Activated CD4-positive, alpha-beta T cell treated with anti-CD3 and anti-CD28 coated beads, Interleukin-2, amount 50 U/mL, for 16 hours (primary cell): ENCODE measurements around the gene MMEL1.
A peak's percentile ranks its signal among the peaks of the same experiment; 100 is the strongest.
"Not testable (repeated sequence)": the region's sequence is repeated elsewhere in the genome, so short reads cannot be mapped to it uniquely, and the experiment has no call there.

Experiments
- DNase-seq: peaks from one replicate; pipeline ENCODE4 v3.0.0-alpha.2; 2020

MMEL1 gene

DNA sequence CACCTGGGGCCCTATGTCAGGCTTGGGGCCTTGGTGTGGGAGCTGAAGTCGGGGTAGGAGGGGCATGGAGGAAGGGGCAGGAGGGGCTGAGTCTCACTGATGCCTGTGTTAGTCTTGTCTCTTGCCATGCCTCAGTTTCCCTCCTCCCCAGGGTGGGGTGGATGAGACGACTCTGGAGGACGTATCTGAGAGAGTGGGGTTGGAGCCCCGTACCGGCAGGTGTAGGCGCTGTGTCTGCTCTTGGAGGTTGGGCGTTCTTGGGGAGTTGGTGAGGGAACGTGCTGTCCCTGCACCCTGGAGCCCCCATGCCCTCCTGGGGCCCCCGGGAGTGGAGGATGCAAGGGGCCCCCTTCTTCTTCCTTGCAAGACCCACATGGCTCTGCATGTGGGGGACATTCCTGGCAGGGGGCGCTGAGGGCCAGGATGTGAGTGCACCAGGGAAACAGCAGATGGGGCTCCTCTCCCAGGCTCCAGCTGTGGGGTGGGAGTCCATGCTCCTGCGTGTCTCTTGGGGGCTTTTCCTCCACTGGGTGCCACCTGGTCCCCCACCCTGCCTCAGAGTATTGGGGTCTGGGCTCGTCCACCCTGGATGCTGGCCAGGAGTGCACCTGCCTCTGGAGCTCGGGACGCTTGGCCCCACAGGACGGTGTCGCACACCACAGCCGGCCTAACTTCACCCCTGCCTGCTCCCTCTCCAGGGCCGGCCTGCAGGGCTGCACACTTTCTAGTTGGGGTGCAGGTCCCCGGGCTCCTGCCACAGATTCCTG, 78.0 kb downstream of the MMEL1 start:
- no peak for DNase-seq

DNA sequence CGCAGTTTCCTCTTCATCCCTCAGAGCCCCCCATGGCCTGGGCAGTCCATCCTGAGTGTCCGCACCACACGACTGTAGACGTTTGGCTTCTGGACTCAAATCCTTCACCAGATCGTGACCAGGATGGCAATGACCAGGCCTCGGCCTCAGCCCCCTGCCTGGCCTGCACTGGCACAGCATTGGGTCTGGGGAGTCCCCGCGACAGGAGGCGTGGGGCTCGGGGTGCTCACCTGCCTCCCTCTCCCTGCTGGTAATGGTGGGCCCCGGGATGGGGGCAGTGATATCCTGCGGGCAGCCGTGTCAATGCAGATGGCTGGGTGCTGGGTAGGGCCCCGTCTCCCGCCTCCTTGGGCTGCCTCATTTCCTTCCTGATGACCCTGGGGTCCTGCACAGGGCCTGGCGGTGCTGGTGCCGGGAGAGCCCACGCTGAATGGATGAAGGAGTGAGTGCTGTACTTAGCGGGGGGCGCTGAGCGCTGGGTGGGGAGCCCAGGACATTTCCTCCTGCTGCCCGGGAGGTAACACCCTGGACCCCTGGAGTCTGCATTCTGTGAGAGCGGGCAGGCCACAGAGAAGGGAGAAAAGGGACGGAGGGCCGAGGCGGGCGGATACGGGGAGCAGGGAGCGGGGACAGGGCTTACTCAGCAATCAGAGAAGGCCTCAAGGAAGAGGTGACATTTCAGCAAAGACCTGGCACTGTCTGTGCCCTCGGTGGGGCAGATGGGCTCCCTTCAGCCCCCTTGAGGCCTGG, 78.8 kb downstream of the MMEL1 start:
- no peak for DNase-seq

DNA sequence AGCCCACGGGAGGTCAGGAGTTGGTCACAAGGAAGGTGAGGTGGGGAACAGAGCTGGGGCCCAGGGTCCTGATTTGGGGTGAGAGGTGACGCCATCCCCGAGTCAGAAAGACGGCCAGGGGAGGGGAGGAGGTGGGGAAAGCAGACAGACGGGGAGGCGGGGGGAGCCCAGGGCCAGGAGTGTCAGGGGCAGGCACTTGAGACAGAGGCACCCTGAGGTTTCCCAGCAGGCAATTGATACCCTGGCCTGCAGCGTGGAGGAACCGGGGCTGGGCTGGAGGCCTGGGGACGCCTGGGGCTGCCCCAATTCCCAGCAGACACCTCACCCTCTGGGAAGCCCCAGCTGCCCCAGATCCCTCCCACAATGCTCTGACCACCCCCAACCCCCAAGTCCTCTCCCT, 79.7 kb downstream of the MMEL1 start:
- not testable (repeated sequence) for DNase-seq

DNA sequence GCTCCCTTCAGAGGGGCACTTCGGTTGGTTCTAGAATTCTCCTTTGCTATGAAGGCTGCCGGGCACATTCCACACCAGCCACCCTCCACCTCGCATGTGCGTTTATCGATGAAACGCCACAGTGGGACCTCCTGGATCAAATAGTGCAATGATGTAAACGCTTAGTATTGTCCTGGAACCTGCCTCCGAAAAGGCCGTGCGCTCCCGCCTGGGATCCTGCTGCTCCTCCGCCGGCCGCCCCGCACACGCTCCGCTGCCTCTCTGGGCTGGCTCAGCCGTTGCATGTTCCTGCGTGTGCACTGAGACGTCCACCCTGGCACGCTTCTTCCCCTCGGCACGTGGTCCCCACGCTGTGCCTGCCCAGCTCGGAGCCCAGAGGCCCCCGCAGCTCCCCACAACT, 80.6 kb downstream of the MMEL1 start:
- no peak for DNase-seq

DNA sequence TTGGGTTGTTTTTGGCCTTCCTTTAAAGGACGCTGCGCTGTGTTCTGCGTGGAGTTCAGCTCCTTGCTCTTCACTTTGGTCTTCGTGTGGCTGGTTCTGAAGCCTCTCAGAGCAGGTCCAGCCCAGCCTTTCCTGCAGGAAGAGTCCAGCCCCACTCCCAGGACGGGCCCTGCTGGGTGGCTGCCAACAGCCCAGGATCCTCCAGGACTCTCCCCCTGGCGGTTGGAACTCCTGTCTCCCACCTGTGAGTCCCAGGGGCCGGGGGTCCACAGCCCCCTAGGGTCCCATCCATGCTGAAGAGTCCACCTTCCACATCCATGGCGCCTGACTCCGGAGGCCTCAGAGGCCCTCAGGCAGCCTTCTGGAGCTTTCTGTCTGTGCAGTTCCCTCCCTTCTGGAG, 81.3 kb downstream of the MMEL1 start:
- DNase-seq: not testable (repeated sequence)

DNA sequence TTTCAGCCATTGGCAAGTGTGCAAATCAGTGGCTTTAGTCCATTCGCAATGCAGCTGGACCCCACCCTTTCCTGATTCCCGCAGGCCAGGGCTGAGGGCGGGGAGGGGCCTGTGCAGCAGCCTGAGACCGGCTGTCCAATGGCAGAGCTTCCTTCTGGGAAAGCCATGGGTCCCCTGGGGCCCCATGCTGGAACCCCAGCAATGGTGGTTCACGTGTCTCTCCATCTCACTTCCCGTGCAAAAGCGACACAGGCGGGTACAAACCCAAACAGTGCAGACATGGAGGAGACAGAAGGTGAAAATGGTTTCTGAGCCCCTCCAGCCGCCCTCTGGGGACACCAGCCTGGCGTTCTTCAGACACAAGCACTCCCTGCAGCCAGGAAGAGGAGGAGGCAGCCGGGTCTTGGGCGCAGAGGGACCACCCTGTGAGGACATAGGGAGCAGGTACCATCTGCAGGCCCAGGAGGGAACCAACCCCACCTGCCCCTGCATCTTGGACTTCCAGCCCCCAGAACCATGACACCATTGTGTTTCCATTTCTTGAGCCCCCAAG, 82.4 kb downstream of the MMEL1 start:
- not testable (repeated sequence) for DNase-seq

DNA sequence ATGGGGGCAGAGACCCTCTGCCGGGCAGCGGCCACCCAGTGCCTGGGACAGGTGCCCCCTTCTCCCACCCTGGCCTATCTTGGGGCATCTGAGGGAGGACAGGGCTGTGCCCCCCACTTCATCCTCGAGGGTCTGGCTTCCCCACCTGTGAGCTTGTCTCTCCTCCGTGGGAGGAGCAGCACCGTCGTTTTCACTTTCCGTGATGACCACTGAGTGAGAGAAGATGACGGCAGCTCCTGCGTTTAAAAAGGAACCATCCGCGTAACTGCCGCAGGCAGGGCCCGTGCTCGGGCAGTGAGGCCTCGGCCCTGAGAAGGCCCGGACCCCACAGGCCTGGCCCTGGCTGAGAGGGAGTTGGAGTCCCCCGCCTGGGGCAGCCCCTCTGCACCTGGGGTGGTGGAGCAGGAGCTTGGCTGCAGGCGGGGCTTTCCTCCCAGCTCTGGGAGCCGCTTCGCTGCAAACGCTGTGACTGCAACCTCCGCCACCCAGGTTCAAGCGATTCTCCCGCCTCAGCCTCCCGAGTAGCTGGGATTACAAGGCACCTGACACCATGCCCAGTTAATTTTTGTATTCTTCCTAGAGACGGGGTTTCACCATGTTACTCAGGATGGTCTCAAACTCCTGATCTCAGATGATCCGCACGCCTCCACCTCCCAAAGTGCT, 83.3 kb downstream of the MMEL1 start:
- not testable (repeated sequence) for DNase-seq

DNA sequence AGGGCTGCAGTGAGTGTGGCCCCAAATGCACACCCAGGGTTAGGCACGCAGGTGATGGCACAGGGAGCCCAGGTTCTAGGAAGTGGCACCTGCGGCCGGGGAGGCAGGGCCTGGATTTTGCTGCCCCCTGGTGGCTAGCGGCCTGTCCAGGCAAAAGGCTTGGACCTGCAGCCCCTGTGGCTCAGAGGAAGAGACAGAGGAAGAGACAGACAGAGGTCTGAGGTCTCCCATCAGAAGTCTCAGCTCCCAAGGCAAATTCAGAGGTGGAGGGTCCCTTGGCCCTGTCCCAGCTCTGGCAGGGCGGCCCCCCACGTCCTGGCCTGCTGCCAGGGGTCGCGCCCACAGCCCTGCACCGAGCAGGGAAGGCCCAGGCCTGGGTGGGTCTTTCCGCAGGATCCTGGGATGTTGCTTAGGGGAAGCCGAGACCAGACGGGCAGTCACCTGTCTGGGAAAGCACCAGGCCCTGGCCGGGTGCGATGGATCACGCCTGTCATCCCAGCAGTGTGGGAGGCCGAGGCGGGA, 84.7 kb downstream of the MMEL1 start:
- peak; percentile 87 for DNase-seq

DNA sequence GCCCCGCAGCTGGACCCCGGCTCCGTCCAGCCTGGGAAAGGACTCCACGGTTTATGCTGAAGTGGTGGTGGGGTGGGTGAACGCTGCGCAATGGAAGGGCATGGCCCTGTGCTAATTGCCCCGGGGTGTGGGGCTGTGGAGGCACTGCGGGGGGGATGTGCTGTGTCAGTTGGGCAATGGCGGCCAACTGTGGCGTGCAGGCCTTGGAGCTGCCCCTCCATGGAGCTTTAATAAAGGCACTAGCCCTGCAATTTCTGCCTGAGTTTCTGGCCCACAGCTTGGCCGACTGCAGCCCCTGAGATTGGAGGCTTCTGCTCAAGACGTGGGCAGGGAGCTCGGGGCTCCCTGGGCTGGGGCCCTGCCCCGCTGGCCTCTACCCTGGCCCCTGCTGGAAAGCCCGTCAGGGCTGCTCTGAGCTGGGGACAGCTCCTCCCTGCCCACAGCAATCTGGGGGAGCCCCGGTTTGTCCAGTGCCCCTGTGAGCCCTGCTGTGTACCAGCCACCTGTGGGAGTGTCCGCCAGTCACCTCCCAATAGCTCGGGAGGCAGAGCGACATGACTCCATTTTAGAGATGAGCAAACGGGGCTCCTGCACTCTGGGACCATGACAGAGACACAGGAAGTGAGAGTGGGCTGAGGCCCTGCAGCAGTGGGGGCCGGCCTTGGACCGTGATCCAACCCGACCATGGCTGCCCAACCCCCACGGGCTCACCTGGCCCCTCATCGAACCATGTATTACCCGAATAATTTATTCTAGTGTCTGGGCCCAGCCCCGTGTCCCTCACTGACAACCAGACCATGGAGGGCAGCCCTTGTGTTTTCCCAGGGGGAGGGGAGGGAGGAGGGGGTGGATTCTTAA, 85.4 kb downstream of the MMEL1 start:
- peak; percentile 75 for DNase-seq

DNA sequence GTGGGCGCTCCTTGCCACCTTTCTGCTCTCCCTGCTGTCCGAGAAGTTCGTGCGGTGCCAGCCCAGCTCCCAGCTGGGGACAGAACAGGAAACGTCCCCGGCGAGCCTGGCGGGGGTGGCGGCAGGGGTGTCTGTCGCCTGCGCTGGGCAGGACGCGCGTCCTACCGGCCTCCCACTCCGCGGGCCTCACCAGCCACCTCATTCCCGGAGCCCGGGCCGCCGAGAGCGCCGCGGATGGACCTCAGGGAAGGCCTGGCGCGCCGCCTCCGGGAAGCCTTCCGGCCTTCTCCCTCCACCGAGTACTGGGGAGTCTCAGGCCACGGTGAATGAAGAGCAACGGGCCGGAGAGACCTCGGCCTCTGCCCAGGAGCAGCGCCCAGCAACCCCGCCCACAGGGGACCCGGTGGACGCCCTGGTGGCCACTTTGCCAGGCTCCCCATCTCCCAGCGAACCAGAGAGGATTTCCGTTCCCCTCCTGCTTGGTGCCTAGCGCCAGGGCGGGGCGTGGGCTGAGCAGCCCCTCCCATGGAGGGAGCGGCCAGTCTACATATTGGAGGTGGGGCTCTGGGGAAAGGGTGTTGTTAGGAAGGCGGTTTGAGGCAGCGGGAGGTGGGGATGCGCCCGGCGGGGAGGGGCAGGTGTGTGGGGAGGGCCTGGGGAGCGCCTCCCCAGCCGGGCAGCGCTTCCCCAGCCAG, 86.2 kb downstream of the MMEL1 start:
- peak; percentile 95 for DNase-seq

DNA sequence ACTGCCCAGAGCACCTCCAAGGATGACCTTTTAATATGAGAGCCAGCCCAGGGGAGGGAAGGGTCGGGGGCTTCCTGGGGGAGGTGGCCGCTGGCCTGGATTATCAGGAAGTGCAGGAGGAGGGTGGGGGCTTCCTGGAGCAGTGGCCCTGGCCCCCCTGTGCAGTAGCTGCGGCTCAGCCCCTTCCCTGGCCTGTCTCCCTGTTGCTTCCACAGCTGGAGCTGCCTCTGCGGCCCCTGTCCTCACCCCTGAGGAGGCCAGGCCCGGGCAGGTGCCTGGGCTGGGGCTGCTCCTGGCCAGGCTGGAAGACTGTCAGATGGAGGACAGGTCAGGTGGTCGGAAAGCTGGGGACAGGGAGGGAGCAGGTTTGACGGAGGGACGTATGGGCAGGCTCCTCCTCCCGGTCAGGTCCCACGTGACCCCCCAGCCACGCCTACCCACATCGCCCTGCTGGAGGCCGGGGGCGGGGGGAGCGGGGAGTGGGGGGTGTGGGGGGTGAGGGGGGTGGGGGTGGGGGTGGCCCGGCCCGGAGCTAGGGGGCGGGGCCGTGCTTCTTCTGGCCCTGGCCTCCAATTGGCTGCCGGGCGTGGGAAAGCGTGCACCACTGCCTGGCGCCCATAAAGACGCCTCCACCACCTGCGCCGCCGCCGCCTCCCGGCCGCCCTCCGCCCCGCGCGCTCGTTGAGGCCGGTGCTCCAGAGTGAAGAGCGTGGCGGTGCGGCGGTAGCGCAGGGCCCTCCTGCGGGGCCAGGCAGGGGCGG, 86.9 kb downstream of the MMEL1 start:
- DNase-seq: peak; percentile 92

DNA sequence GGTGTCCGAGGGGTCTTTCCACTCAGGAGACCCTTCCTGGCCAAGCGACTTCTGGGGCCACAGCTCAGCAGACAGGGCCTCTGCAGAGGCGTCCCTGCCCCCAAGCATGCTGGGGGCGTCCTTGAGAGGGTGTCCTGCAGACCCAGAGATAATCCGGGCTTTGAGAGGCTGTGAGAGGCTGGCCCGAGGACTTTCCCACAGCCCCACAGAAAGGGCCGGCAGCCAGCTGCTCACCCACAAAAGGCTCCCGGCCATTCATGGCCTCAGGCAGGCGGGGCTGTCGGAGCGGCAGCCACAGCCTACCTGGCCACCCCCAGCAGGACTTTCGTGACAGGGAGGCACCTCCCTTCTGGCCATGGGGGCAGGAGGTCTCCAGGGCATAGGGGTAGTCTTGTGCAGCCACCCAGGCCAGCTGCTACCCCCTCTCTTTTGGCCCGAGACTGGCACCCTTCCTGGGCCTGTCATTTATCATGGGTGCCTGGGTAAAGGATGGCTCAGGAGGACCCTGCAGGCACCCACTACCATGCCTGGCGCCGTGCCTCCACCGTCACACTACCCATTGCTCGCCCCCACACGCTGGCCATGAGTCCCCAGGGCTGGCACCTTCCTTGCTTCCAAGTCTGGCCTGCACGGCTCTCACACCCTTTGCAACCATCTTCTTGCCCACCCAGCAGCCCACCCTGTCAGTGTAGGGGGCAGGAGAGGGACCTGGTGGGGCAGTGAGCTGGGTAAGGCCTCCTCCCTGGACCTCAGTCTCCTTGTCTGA, 87.8 kb downstream of the MMEL1 start:
- DNase-seq: no peak

DNA sequence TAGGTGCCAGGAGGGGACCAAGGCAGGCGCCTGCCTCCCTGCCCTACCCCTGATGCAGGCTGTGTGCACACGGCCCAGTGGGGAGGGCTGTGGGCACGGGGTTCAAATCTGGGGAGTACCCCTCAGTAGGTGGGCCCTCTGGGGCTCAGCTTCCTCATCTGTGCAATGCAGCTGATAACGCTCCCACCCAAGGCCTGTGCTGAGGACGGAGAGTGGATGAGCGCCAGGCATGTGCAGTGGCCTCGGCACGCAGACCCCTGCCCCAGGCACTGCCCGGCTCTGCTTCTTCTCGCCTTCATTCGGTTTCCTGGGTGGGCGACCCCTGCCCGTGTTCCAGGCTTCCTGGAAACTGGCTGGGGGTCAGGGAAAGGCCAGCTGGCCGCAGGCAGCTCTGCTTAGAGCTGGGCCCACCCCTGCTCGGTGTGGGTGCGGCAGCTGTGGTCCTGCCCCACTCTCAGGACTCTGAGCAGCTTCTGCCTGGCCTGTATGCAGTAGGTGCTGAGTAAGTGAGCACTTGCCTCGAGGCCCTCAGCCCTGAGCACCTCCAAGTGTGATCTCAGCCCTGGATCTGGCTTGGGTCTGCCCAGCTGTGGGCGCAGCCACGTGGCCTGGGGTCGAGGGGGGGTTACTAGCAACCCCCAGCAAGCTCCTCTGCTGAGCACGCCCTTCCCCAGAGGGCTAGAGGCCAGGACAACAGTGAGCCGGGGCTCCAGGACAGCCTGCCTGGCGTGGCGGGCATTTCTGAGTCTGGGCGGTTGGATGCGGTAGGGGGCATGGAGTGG, 88.5 kb downstream of the MMEL1 start:
- DNase-seq: no peak

DNA sequence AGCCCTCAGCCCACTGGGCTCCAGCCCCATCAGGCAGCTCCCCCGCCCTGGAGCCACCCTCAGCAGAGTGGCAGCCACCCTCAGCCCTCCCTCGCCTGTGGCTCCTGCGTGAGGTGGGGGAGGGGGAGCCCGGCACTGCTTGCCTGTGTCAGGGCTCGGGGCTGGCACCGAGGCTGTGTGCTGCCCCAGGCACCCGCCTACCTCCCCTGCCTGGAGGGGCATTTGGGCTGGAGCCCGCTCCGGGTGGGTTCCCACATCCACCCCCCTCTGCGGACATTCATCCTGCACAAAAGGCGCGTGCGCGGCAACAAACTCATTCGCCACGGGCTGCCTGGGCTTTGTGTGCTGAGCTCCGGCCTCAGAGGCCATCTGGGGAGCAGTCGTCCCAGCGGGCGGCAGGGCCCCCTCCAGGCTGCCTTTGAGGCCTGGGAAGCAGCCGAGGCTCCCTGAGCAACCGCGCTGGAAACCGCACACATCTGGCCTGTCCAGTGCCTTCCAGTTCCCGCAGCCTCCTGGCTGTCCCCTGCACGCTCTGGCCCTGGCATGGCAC, 89.2 kb downstream of the MMEL1 start:
- DNase-seq: no peak

DNA sequence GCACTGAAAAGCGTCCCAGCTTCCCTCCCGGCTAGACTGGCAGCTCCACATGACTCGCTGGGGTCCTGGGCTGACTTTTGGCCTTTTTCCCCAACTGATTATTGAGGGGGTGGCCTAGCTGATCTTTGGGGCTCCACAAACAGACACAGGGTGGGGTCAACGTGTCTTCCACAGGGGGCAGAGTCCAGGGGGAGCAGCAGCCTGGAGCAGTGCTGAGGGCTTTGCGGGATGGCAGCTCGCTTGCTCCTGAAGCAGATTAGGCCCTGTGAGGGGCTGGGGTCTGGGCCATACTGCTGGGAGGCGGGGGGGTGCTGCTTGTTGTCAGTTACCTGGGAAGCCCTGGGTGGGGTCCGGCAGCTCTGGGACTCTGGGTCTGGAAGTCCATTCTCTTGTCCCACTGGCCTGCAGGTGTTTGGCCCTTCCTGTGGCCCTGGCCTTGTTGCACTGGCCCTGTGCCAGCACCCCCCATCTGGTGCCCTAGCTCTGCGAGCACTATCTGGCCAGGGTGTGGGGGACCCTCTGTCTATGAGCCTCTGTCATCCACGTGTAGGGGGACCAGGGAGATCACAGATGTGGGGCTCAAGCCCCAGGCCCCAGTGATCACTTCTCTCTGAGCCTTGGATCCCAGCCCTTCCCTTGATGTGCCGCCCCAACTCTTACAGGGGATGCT, 90.4 kb downstream of the MMEL1 start:
- no peak for DNase-seq

DNA sequence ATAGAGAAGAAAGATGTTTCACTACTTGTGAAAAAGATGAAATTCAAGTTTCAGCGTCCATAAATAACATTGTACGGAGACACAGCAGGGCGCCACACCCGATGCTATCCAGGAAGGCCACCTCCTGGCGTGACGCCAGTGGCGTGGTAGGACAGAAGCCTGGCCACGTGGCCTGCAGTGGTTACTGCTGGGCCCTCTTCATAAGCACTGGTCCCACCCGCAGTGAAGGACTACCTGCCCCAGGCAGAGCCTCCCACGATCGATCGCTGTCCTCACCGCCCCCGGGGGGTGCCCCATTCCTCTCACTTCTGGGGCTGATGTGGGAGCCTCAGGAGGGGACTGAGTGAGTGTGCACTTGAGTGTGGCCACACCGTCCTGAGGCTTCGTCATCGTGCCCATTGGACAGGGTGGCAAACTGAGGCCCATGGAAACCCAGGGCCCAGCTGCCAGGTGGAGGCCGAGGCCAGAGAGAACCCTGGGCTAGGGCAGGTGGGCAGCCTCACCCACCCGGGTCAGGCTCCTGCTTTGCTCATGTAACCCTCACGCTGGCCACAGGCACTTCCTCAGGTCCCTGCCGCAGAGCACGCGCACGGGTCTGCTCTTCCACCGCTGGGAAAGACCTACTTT, 91.1 kb downstream of the MMEL1 start:
- no peak for DNase-seq

DNA sequence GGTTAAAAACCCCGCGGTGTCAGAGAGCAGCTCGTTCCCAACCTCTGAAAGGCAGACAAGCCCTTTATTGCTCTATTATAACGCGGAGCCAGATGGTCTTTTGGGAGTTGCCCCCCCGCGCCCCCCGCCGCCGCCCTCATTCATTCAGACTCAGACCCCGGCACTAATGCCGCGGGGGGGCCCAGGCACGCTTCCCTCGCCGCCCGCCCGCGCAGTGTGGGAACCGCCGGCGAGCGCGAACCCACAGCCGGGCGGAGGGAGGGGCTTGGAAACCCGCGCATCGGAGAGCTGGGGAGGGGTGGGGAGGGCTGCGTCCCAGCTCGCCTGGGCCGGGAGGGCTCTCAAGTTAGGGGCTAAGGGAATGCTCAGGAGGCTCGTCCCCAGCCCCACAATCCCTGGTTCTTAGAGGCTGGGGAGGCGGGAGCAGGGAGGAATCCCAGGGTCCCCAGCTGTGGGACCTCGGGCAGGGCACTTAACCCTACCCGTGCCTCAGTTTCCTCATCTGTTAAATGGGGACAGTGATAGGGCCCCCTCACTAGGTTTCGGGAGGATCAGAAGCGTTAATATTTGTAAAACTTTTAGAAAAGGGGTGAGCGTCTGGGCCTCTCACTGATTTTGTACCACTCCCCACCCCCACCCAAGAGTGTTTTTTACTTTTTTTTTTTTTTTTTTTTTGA, 91.9 kb downstream of the MMEL1 start:
- DNase-seq: no peak
